GM18507 (cell line): ENCODE results near the gene FAH.

Experiments
- DNase-seq: peaks from one replicate; pipeline ENCODE4 v3.0.0; 2011; ENCODE audit warnings: low read depth; ENCODE audit not compliant: insufficient read length; ENCODE audit errors: extremely low spot score
- FAIRE-seq: peaks from 2 replicates; lab custom pipeline; 2011; peaks lifted over from hg19 to GRCh38; lab: Jason Lieb, UNC

FAH gene

DNA sequence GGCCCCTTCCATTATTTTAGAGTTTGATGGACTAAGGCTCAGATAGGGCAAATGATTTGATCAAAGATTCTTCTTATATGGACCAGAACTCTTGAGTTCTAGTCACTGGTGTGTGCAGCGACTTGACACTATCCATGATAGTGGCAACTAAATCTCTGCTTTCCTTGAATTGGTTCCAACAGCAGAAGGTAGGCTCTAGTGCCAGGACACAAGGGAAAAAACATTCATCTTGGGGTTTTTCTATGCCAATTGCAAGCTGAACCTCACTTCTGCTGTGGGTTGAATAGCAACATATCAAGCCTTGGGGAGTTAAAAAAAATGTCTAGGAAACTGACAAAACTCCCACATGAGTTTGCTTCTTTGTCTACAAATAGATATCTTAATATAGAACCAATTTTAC, 64.1 kb downstream of the FAH start:
- DNase-seq (no peak), FAIRE-seq (no peak)

DNA sequence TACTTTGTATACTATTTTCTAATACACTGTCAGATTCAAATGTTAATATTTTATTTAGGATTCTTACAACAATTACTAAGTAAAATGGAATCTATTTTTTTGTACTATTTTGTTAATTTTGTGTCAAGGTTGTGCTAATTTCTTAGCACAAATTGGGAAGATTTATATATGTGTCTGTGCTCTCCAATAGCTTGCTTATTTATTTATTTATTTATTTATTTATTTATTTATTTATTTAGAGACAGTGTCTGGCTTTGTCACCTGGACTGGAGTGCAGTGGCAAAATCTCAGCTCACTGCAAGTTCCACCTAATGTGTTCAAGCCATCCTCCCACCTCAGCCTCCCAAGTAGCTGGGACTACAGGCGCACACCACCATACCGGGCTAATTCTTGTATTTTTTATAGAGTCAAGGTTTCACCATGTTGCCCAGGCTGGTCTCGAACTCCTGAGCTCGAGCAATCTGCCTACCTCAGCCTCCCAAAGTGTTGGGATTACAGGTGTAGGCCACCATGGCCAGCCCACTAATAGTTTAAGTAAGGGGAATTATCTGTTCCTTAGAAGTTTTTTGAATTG, 64.6 kb downstream of the FAH start:
- FAIRE-seq (no peak), DNase-seq (no peak)

DNA sequence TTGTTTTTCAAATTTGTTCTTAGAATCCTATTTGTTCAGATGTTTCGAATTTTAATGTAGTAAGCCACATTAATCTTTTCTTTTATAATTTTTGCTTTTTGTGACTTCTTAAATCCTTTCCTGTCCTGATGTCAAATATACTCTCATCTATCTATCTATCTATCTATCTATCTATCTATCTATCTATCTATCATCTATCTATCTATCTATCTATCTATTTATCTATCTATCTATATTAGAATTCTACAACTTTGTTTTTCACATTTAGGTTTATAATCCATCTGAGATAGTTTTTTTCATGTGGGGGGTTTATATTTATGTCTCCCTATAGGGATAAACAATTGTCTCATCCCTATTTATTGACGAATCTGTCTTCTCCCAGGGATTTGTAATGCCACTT, 67.2 kb downstream of the FAH start:
- no peak for FAIRE-seq
- no peak for DNase-seq

DNA sequence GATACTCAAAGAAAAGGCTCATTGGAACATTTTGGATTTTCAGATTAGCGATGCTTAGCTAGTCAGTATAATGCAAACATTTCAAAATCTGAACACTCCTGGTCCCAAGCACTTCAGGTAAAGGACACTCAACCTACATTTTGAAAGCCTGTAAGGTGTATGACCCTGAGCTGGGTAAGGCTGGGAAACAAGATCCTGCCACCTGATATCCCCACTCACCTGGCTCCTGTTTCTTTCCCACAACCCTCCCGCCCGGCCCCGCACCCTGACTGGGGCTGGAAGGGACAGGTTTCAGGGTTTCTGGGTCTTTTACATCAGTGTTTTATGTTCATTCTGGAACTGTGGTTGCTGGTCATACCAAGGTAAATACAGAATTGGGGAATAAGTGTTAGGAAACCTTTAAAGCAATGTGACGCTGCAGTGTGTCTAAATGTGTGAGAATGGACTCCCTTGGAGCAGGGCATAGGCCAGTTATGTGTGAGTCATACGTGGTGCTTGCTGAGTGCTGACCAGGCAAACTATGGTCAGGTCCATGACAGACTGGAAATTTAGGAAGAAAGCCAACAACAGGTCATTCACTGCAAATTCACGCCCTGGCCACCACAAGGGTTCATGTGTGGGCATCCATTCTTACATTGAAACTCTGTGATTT, 76.3 kb downstream of the FAH start:
- FAIRE-seq (no peak), DNase-seq (no peak)

DNA sequence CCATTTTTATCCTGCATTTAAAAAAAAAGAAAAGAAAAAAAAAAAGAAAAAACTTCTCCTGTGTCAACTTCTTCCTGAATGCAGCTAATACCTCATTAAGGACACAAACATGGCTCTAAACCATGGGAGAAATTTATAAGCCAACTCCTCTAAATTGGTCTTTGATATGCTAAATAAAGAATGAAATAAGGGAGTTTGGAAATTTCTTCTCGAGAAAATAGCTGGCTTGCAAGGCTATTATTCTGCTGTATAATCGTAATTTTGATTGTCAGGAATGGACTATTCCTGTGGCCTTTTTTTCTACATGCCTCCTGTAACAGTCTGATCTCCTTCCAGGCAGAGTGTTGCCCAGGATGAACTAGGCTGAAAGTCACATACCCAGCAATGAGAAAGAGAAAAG, 78.6 kb downstream of the FAH start:
- no peak for DNase-seq
- no peak for FAIRE-seq

GRCh38 chr15:80233581-80233980, 80.8 kb downstream of the FAH start:
- no peak for FAIRE-seq
- no peak for DNase-seq

DNA sequence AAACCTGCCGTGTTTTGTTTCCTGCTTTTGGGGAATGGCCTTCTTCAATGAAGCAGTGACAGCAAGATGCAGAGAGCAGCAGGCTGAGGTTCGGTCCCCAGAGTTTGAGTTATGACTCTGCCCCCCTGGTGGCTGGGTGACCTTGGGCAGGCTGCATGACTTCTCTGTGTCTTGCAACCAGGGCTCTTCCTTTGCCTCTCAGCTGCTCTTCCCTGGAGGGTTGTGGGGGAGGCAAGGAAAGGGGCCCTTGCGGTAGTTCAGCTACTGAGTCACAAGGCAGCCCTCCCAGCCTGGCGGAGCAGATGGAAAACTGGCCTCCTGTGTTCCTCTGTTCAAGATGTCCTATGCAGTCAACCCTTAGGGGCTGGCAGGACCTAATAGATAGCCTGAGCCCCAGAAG, 82.1 kb downstream of the FAH start:
- no peak for DNase-seq
- peak; percentile 76 for FAIRE-seq
